Panc1 (cell line): Measurements from ENCODE around the gene FAF2. TPM values are rescaled to one million over a fixed set of nuclear protein-coding genes. Genes with fewer than 3 reads are reported as not detected.
A peak's percentile ranks its signal among the peaks of the same experiment; 100 is the strongest.

Experiments
- ATAC-seq: fragments of 200-7000 bp; cut with Tn5 transposase; 2 replicates; pipeline ENCODE4 v1.9.1; 2020; ENCODE audit warnings: mild to moderate bottlenecking, moderate library complexity
- BruUV-seq: library from RNA; stranded (reverse); fragments of 400-500 nt; replicated peaks from 2 replicates; lab custom pipeline; 2021; lab: Mats Ljungman, UMichigan
- CTCF ChIA-PET: fragments of 300-600 bp; sonication (Branson Sonifier 250); formaldehyde crosslinking; loops from one replicate; lab custom pipeline; 2022; ENCODE audit warnings: antibody characterized with exemption; lab: Charles Lee
- POLR2A ChIA-PET: fragments of 300-600 bp; sonication (Branson Sonifier 250); formaldehyde crosslinking; loops from one replicate; lab custom pipeline; 2022; ENCODE audit warnings: antibody characterized with exemption; lab: Charles Lee
- DNase-seq: peaks from one replicate; pipeline ENCODE4 v3.0.0-alpha.2; 2010; ENCODE audit warnings: low read depth, low spot score
- H3K27ac ChIP-seq: 2 replicates; pipeline ENCODE4 v1.5.1; 2011; ENCODE audit warnings: mild to moderate bottlenecking, low read length, inconsistent platforms
- H3K27me3 ChIP-seq: fragments of 200-500 bp; sonication (Bioruptor generic); 2 replicates; pipeline ENCODE4 v1.6.0; 2014; ENCODE audit warnings: low read length, inconsistent platforms; ENCODE audit not compliant: control insufficient read depth, insufficient read depth
- H3K36me3 ChIP-seq: fragments of 200-500 bp; sonication (Bioruptor generic); 2 replicates; pipeline ENCODE4 v1.5.1; 2014; ENCODE audit warnings: inconsistent platforms, mild to moderate bottlenecking, low read length, moderate library complexity; ENCODE audit not compliant: control insufficient read depth, insufficient read depth
- H3K4me1 ChIP-seq: 2 replicates; pipeline ENCODE4 v1.5.1; 2011; ENCODE audit warnings: inconsistent platforms, mild to moderate bottlenecking, low read length, moderate library complexity; ENCODE audit not compliant: control insufficient read depth, insufficient read depth
- H3K4me3 ChIP-seq, 2 experiments: 2 replicates each; pipeline ENCODE4 v1.5.1; 2011 to 2012; ENCODE audit warnings: low read depth in 2 of 2, low read length in 2 of 2, mild to moderate bottlenecking in 2 of 2, inconsistent platforms in 1 of 2, moderate library complexity in 1 of 2
- H3K9me3 ChIP-seq: fragments of 200-500 bp; sonication (Bioruptor generic); 2 replicates; pipeline ENCODE4 v1.5.1; 2014; ENCODE audit warnings: low read depth, mild to moderate bottlenecking, inconsistent platforms, low read length, moderate library complexity; ENCODE audit not compliant: control insufficient read depth, insufficient read depth
- CTCF ChIP-seq: fragments of 450-650 bp; IDR thresholded peaks from 2 replicates; pipeline ENCODE4 v1.5.1; 2017; ENCODE audit warnings: mild to moderate bottlenecking
- POLR2AphosphoS5 ChIP-seq: IDR thresholded peaks from 2 replicates; pipeline ENCODE4 v1.6.1; 2012; ENCODE audit warnings: mild to moderate bottlenecking, low read depth, low read length, moderate library complexity
- REST ChIP-seq, 2 experiments: IDR thresholded peaks; 2 replicates each; pipeline ENCODE4 v1.6.1; 2011 to 2012; ENCODE audit warnings: low read depth in 2 of 2, control low read depth in 1 of 2, low read length in 1 of 2, mild to moderate bottlenecking in 1 of 2, moderate library complexity in 1 of 2; ENCODE audit not compliant: insufficient read depth in 1 of 2
- SIN3A ChIP-seq: IDR thresholded peaks from 2 replicates; pipeline ENCODE4 v1.6.1; 2012; ENCODE audit warnings: low read depth, mild to moderate bottlenecking, low read length, moderate library complexity, borderline replicate concordance; ENCODE audit not compliant: insufficient read depth
- TCF7L2 ChIP-seq: IDR thresholded peaks from 2 replicates; pipeline ENCODE4 v1.6.1; 2011; ENCODE audit warnings: mild to moderate bottlenecking, low read depth, low read length, inconsistent platforms
- in situ Hi-C: cut with HindIII; loops from 2 replicates; pipeline ENCODE4 v1.10.0; 2016; ENCODE audit warnings: low sequenced_read_pairs, low pct_unique_long_range_greater_than_20kb
- intact Hi-C: fragments of 100-400 bp; cut with micrococcal nuclease; formaldehyde crosslinking; loops from one replicate; pipeline ENCODE4 v1.10.0; 2022; ENCODE audit not compliant: unreplicated experiment
- total RNA-seq: library from RNA; stranded (reverse); gene quantifications from one replicate; pipeline ENCODE4 v1.2.1, GENCODE V29; 2021; ENCODE audit not compliant: unreplicated experiment

The FAF2 gene
- total RNA-seq, 1 experiment from 2014 or later: 86.6 TPM

GRCh38 chr5:176466245-176466871 lies 18.2 kb downstream of the FAF2 start:
- TF ChIP-seq SIN3A (no peak), POLR2AphosphoS5 (no peak), CTCF (no peak), TCF7L2 (no peak), REST (IDR thresholded peaks at IDR 0.05; ENCODE audit: insufficient read depth in 1 of 2, low read depth in 2 of 2, low read length in 1 of 2) (no peak)
- intact Hi-C loops: no loop called here
- in situ Hi-C loops: no loop called here
- Histone ChIP-seq H3K36me3 (no peaks in the 10 kb centered on the region), H3K4me1 (no peaks in the 10 kb centered on the region), H3K27ac (no peak overlapping the region), H3K4me3 (no peak overlapping the region), H3K9me3 (no peaks in the 10 kb centered on the region), H3K27me3 (no peaks in the 10 kb centered on the region)
- ATAC-seq: 0 out of 2 replicates have a peak, but pooled peaks have one; percentile 18
- DNase-seq: no peak
- ChIA-PET CTCF (no interaction called here), POLR2A (no interaction called here)
- BruUV-seq: TSS peak; percentile 10

DNA sequence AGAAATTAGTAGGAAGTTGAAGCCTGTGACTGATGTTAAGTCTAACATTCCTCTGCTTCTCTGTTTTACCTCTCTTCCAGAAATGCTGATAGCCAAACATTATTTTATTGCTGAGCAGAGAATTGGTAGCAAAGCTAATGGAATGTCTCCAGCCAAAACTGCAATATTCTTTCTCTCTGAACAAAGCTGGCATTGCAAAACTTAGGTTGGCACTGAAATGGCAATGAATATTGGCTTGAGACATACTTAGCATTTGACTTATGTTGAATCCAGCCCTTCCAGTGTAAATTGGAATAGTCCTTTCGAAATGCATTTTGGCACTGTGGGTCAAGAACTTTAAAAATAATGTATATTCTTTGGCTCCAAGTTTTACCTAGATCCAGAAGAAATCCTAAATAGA lies 21.1 kb downstream of the FAF2 start:
- ATAC-seq (no peak), DNase-seq (no peak)
- no TSS peak for BruUV-seq
- CTCF ChIA-PET: no interaction called here
- Histone ChIP-seq H3K27me3 (no peaks in the 10 kb centered on the region), H3K4me1 (peaks cover 11% of the 10 kb centered on the region), H3K36me3 (no peaks in the 10 kb centered on the region), H3K9me3 (no peaks in the 10 kb centered on the region), H3K4me3 (no peak overlapping the region), H3K27ac (no peak overlapping the region)
- in situ Hi-C loops (no loop called here), intact Hi-C loops (no loop called here)
- TF ChIP-seq TCF7L2 (no peak), SIN3A (no peak), CTCF (no peak), POLR2AphosphoS5 (no peak), REST (IDR thresholded peaks at IDR 0.05; ENCODE audit: insufficient read depth in 1 of 2, low read depth in 2 of 2, low read length in 1 of 2) (no peak)
- POLR2A ChIA-PET: no interaction called here
